ENCODE measurements around the gene DOCK7.
"Not testable (repeated sequence)": the region's sequence is repeated elsewhere in the genome, so short reads cannot be mapped to it uniquely, and the experiment has no call there.

The DOCK7 gene

DNA sequence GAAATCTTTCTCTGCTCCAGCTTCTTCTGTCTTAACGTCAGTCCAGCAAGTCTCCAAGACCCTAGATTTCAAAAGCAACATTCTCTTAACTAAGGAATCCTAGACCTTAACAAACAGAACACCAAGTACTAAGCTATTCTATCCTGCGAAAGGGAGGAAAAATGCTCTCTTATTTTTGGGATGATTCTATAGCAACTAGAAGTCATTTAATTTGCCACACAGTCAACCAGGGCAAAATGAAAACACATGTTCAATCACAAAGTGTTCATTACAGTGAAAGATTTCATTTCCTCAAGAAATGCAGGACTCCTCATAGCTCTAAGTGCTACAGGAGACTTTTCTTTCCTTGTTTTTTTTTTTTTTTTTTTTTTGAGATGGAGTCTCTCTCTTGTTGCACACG is 36.2 kb upstream of the DOCK7 start:
- TF ChIP-seq, protein P1, sequence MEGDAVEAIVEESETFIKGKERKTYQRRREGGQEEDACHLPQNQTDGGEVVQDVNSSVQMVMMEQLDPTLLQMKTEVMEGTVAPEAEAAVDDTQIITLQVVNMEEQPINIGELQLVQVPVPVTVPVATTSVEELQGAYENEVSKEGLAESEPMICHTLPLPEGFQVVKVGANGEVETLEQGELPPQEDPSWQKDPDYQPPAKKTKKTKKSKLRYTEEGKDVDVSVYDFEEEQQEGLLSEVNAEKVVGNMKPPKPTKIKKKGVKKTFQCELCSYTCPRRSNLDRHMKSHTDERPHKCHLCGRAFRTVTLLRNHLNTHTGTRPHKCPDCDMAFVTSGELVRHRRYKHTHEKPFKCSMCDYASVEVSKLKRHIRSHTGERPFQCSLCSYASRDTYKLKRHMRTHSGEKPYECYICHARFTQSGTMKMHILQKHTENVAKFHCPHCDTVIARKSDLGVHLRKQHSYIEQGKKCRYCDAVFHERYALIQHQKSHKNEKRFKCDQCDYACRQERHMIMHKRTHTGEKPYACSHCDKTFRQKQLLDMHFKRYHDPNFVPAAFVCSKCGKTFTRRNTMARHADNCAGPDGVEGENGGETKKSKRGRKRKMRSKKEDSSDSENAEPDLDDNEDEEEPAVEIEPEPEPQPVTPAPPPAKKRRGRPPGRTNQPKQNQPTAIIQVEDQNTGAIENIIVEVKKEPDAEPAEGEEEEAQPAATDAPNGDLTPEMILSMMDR (conservative IDR thresholded peaks at IDR 0.05): no peak
- no peak for TF ChIP-seq ZFX (IDR thresholded peaks at IDR 0.05)
- peak overlapping the region; percentile 39 for H3K27ac ChIP-seq

DNA sequence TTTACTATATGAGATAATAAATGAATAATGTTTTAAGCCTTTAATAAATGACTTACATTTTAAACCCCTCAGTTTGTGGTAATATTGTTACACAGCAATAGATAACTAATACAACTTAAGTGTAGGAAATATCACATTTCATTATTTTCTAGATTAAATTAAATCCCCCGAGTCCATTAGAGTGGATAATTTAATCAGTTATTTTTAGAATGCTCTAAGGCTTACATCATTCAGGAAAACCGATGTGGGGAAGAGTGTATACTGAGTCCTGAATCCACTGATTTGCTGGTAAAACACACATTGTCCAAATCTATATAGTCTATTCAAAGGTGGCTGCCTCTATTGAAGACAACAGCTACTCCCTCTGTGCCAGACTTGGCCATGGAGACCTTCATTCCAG is 35.7 kb upstream of the DOCK7 start:
- H3K27ac ChIP-seq: peak overlapping the region; percentile 39; the same call in 1 of the 2 replicates
- TF ChIP-seq ZFX (IDR thresholded peaks at IDR 0.05): no peak
- TF ChIP-seq, protein P1 (conservative IDR thresholded peaks at IDR 0.05): no peak

DNA sequence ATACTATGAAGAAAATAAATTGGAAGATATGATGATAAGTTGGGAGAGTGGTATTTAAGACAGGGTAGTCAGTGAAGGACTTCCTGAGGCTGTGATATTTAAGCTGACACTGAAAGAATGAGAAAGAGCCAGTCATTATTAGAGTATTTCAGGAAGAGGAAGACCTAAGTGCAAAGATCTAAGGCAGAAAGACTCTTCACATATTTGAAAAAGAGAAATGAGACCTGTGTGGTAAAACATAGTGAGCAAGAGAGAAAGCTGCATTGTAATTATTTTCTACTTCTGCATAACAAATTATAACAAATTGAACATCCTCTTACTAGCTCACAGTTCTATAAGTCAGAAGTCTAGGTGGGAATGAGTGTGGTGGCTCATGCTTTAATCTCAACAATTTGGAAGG is 34.6 kb upstream of the DOCK7 start:
- no peak overlapping the region for H3K27ac ChIP-seq
- TF ChIP-seq, protein P1 (conservative IDR thresholded peaks at IDR 0.05): no peak
- no peak for TF ChIP-seq ZFX (IDR thresholded peaks at IDR 0.05)

DNA sequence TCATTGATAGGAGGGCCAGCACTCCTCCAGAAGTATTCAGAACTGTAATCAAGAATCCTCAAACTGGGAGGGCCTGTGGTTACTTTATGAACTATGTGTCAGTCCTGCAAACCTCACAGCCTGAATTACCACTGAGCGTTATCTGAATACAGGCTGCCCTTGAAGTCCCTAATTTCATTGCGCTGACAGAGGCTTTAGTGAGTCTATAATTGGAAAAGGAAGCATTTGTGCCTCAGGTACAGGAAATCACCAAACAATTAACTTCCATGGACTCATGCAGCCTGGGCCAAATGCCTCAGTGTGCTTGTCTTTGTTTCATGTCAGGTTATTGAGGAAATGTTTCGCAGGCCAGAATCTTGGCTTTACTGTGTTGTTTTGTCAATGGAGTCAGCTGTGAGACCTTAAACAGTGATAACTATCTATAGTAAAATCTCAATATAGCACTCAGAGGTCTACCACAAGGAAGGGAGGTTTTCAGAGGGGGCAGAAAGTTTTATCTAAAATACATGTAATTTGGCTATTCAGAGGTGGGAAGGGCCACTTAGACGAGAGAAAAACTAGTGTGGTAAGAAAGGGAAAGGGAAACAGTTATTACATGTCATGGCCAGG is 32.9 kb upstream of the DOCK7 start:
- TF ChIP-seq, protein P1 (conservative IDR thresholded peaks at IDR 0.05): no peak
- TF ChIP-seq ZFX (IDR thresholded peaks at IDR 0.05): no peak
- no peak overlapping the region for H3K27ac ChIP-seq

DNA sequence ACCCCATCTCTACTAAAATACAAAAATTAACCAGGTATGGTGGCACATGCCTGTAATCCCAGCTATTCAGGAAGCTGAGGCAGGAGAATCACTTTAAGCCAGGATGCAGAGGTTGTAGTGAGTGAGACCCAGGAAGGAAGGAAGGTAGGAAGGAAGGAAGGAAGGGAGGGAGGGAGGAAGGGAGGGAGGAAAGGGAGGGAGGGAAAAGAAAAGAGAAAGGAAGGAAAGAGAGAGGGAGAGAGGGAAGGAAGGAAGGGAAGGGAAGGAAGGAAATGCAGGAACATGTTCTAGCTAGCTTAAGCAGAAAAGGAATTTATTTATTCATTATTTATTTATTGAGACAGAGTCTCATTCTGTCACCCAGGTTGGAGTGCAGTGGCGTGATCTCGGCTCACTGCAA is 30.2 kb upstream of the DOCK7 start:
- H3K27ac ChIP-seq: not testable (repeated sequence)

DNA sequence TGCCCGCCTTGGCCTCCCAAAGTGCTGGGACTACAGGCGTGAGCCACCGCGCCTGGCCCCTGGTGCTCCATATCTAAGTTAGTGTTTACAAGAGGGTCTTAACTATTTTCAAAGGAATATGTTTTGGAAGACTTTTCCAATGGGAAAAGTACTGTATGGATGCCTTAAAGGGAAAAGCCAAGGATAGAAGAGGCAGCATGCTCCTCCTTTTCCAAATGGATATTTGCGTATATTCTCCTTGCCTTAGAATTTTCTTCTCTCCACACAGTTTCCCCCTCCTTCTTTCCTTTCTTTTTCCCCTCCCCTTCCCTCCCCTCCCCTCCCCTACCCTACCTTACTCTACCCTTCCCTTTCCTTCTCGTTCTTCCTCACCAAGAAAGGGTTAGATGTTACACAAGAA is 29.3 kb upstream of the DOCK7 start:
- TF ChIP-seq, protein P1 (conservative IDR thresholded peaks at IDR 0.05): no peak
- TF ChIP-seq ZFX (IDR thresholded peaks at IDR 0.05): no peak
- no peak overlapping the region for H3K27ac ChIP-seq

DNA sequence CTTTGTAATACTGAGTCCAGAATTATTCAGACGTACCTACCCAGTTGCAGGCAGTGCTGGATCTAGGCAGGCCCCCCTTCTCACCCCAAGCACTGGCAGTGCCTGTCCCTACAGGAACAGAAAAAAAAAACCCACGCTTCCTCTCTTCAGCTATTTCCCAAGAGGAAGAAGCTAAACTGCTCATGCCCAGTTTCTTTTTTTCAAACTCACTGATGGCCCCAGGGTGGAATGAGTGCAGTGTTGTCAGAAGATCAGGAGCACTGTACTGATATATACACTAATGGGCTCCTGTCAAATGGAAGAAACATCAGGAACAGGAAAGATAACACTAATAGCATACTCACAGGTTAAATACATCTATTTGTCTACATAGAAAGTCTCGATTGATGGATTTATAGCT is 28.2 kb upstream of the DOCK7 start:
- no peak overlapping the region for H3K27ac ChIP-seq
- TF ChIP-seq, protein P1 (conservative IDR thresholded peaks at IDR 0.05): no peak
- no peak for TF ChIP-seq ZFX (IDR thresholded peaks at IDR 0.05)
